ENCODE results near the gene NT5M.

- no peak for TF ChIP-seq CTCF (IDR thresholded peaks at IDR 0.05)
- no peak for TF ChIP-seq POLR2AphosphoS5 (IDR thresholded peaks at IDR 0.05)
Observed at GRCh38 chr17:17384961-17385360, 81.8 kb downstream of the NT5M start.

Data from breast epithelium (tissue), 3 donors.